Measurements from ENCODE around the gene IL3.

The IL3 gene

GRCh38 chr5:132050136-132050535 is 10.3 kb upstream of the IL3 start:
- Histone ChIP-seq H3K27me3 (ENCODE audit: insufficient read depth, poor library complexity, severe bottlenecking) (no peaks in the 10 kb centered on the region), H3K27ac (replicated peaks) (no peak overlapping the region), H3K4me3 (replicated peaks; ENCODE audit: insufficient read depth, low read length) (no peak overlapping the region)
- peak; percentile 83 for TF ChIP-seq SPI1 (IDR thresholded peaks at IDR 0.05; ENCODE audit: borderline replicate concordance, low read depth)
- no peak for TF ChIP-seq POLR2AphosphoS5 (IDR thresholded peaks at IDR 0.05; ENCODE audit: low read depth)
- no peak for TF ChIP-seq CTCF (IDR thresholded peaks at IDR 0.05; ENCODE audit: insufficient read depth, low read length)
- no peak for TF ChIP-seq GABPA (IDR thresholded peaks at IDR 0.05; ENCODE audit: low read depth)
- DNase-seq (ENCODE audit: low read depth in 1 of 2, low spot score in 1 of 2), result peak in 1 of 2 experiments; percentile 58

DNA sequence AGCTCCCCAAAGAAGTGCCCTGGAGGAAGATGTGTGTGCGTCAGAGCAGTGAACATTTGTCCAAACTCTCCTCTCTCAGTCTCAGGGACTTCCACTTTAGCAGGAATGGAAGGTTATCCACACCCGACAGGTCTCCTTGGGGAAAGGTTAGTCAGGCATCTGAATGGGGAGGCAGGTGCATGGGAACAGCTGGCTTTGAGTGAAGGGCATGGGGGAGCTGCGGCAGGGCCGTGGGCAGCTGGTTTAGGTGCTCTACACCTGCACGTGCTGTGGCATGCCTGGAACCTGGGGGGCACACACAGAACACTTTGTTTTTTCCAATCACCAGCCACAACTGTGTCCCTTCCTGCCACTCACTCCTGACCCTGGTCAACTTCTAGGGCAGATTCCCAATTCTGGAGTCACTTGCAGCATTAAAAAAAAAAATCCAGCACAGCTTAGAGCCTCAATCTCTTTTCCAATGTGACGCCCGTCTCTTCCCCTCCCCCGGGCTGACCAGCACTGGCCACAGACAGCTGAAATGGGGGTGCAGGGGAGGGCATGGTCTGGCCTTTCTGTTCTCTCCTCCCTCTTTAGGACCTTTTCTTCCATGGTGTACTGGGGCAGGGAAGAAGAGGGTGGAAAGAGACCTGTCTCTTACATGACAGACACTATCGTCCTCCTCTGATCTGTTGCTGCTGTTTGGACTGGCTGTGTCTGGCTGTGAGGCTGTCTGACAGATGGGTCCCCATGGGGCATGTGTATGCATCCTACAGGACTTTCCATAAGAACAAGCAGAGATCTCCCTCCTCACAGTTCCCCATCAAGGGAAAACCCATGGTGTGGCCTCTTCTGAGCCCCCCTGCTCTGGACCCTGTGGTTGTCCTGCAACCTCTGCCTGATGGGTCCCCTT is 9.5 kb upstream of the IL3 start:
- no peaks in the 10 kb centered on the region for H3K27me3 ChIP-seq (ENCODE audit: insufficient read depth, poor library complexity, severe bottlenecking)
- TF ChIP-seq GABPA (IDR thresholded peaks at IDR 0.05; ENCODE audit: low read depth), result no peak
- no peak for TF ChIP-seq CTCF (IDR thresholded peaks at IDR 0.05; ENCODE audit: insufficient read depth, low read length)
- no peak for TF ChIP-seq POLR2AphosphoS5 (IDR thresholded peaks at IDR 0.05; ENCODE audit: low read depth)
- TF ChIP-seq REST (IDR thresholded peaks at IDR 0.05; ENCODE audit: insufficient replicate concordance, low read depth), result no peak
- TF ChIP-seq SPI1 (IDR thresholded peaks at IDR 0.05; ENCODE audit: borderline replicate concordance, low read depth), result no peak
- DNase-seq (ENCODE audit: low read depth in 1 of 2, low spot score in 1 of 2), result no peak
- no peak overlapping the region for H3K4me3 ChIP-seq (replicated peaks; ENCODE audit: insufficient read depth, low read length)
- no peak overlapping the region for H3K27ac ChIP-seq (replicated peaks)

DNA sequence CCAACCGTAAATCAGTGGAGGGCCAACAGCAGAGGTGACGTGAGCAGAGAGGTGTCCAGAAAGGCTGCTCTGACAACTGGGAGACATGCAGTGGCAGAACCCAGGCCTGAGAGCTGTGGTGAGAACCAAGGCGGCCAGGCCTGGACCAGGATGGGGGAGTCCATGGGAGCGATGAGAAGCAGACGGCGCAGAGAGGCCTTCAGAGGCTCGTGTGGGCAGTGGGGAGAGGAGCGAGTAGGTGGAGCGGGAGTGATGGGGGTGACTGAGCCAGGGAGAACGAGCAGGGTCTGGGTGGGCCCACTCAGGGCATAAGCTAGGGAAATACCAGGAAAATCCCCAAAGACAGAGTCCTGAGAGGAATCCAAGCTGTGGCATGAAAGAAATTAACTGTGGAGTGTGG is 7.9 kb upstream of the IL3 start:
- DNase-seq (ENCODE audit: low read depth in 1 of 2, low spot score in 1 of 2), result no peak
- TF ChIP-seq REST (IDR thresholded peaks at IDR 0.05; ENCODE audit: insufficient replicate concordance, low read depth) (no peak), GABPA (IDR thresholded peaks at IDR 0.05; ENCODE audit: low read depth) (no peak), CTCF (IDR thresholded peaks at IDR 0.05; ENCODE audit: insufficient read depth, low read length) (no peak)

More for the DNA sequence above, 7.9 kb upstream of the IL3 start:
- no peak overlapping the region for H3K4me3 ChIP-seq (replicated peaks; ENCODE audit: insufficient read depth, low read length)
- no peaks in the 10 kb centered on the region for H3K27me3 ChIP-seq (ENCODE audit: insufficient read depth, poor library complexity, severe bottlenecking)
- no peak overlapping the region for H3K27ac ChIP-seq (replicated peaks)
